Ovary (tissue), 3 donors: ENCODE results near the gene NR2F1-AS1.

ENCODE experiments used
- POLR2A ChIP-seq: fragments of 450-650 bp; IDR thresholded peaks from one replicate; pipeline ENCODE4 v1.6.1; 2017; ENCODE audit warnings: antibody characterized with exemption, mild to moderate bottlenecking, moderate library complexity
- TF ChIP-seq, protein P1 (sequence below), 3 donors: fragments of 450-650 bp in 2 of 3; fragments of 200-600 bp in 1 of 3; IDR thresholded peaks; one replicate each; pipeline versions ENCODE4 v1.5.1 to v1.8.0; 2016 to 2022; ENCODE audit warnings: antibody characterized with exemption in 3 of 3, mild to moderate bottlenecking in 1 of 3
- donor health status: DM: no; HTN: no; CAD: no.

DNA sequence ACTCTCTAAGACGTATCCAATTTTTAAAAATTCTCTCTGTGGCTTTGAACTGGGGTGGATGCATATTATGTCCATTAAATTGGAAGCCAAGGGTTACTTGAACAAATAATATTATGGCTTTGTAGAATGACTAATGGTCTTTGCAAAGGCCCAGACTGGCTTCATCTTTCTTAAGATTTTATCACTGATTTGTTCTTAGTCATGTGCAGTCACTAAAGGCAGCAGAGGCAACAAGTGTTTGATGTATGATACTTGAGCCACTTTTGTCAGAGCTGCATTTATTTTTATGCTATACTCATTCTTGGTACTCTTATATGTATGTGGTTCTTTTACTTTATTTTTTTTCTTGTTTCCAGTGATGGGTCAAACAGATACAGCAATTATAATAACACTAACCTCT, 152.2 kb downstream of the NR2F1-AS1 start:
- no peak for TF ChIP-seq POLR2A
- TF ChIP-seq, protein P1, sequence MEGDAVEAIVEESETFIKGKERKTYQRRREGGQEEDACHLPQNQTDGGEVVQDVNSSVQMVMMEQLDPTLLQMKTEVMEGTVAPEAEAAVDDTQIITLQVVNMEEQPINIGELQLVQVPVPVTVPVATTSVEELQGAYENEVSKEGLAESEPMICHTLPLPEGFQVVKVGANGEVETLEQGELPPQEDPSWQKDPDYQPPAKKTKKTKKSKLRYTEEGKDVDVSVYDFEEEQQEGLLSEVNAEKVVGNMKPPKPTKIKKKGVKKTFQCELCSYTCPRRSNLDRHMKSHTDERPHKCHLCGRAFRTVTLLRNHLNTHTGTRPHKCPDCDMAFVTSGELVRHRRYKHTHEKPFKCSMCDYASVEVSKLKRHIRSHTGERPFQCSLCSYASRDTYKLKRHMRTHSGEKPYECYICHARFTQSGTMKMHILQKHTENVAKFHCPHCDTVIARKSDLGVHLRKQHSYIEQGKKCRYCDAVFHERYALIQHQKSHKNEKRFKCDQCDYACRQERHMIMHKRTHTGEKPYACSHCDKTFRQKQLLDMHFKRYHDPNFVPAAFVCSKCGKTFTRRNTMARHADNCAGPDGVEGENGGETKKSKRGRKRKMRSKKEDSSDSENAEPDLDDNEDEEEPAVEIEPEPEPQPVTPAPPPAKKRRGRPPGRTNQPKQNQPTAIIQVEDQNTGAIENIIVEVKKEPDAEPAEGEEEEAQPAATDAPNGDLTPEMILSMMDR (IDR thresholded peaks at IDR 0.05) = no peak
